Ishikawa (cell line): ENCODE results near the gene ZNF57.

Experiments
- CEBPB ChIP-seq: IDR thresholded peaks from 2 replicates; pipeline ENCODE4 v1.6.1; 2012
- CREB1 ChIP-seq: IDR thresholded peaks from 2 replicates; pipeline ENCODE4 v1.6.1; 2012; ENCODE audit warnings: low read depth
- EGR1 ChIP-seq: IDR thresholded peaks from 2 replicates; pipeline ENCODE4 v1.6.1; 2012
- EP300 ChIP-seq: IDR thresholded peaks from 2 replicates; pipeline ENCODE4 v1.6.1; 2012; ENCODE audit warnings: borderline replicate concordance
- FOXM1 ChIP-seq: IDR thresholded peaks from 2 replicates; pipeline ENCODE4 v1.6.1; 2012; ENCODE audit warnings: low read depth, borderline replicate concordance
- NFIC ChIP-seq: IDR thresholded peaks from 2 replicates; pipeline ENCODE4 v1.6.1; 2012
- RAD21 ChIP-seq: IDR thresholded peaks from 2 replicates; pipeline ENCODE4 v1.6.1; 2012; ENCODE audit warnings: low read depth
- TAF1 ChIP-seq: IDR thresholded peaks from 2 replicates; pipeline ENCODE4 v1.6.1; 2012; ENCODE audit warnings: low read depth, mild to moderate bottlenecking
- TCF12 ChIP-seq: IDR thresholded peaks from 2 replicates; pipeline ENCODE4 v1.6.1; 2012; ENCODE audit warnings: low read depth
- TEAD4 ChIP-seq: IDR thresholded peaks from 2 replicates; pipeline ENCODE4 v1.6.1; 2012
- USF1 ChIP-seq: IDR thresholded peaks from 2 replicates; pipeline ENCODE4 v1.6.1; 2012
- YY1 ChIP-seq: IDR thresholded peaks from 2 replicates; pipeline ENCODE4 v1.6.1; 2012; ENCODE audit warnings: low read depth
- ZBTB7A ChIP-seq: IDR thresholded peaks from 2 replicates; pipeline ENCODE4 v1.6.1; 2012; ENCODE audit warnings: low read depth
- TF ChIP-seq, protein P1 (sequence below): IDR thresholded peaks from 2 replicates; pipeline ENCODE4 v1.6.1; 2012
- TF ChIP-seq, protein P2 (sequence below): IDR thresholded peaks from 2 replicates; pipeline ENCODE4 v1.6.1; 2012; ENCODE audit warnings: low read depth, mild to moderate bottlenecking

Gene ZNF57

DNA sequence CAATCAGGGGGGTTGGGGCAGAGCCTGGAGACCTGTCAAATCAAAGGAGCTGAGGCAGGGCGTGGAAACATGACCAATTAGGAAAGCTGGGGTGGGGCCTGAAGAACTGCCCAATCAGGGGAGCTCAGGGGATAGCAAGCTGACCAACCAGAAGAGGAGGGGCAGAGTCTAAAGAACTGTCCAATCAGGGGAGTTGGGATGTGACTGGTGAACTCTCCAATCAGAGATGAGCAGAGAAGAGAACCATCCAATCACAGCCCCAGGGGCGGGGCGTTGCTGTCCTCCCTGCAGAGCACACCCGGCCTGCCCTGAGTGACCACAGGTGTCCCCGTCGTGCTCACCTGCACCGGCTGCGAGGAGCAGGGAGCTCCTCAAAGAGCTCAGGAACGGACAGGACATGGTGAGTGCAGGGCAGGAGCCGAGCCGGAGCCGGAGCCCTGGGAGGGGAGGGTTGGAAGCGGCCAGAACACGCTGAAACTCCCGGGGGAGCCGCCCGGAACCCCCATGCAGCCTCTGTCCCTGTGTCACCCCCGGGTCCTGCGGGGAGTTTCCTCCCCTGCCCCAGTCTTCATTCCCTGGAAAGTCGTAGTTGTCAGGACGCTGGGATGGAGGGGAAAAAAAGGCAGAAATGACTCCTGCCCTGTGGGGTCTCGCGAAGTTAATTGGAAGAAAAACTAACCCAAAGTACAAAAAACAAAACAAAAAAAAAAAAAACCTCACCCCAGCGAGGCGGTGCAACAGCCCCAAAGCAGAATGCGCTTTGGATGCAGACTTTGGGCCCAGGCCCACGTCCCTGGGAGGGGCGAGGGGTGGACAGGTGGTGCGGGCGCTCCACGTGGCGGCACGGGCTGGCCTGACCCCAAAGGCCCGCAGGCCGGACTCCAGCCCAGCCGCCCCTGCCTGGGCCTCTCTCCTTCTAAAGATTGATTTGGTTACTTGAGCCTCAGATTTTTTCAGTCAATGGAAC lies 33.4 kb upstream of the ZNF57 start, which contains the start of gene ZNF556:
Gene ZNF556, plus strand, starts transcription at position 311 of the 967 bp plus-strand sequence. Its CDS starts 87 bp downstream, at position 398.
- TF ChIP-seq, protein P1, sequence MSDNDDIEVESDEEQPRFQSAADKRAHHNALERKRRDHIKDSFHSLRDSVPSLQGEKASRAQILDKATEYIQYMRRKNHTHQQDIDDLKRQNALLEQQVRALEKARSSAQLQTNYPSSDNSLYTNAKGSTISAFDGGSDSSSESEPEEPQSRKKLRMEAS, result peak; percentile 71
- TF ChIP-seq TAF1, result peak; percentile 24; the same call in 1 of the 2 replicates
- TF ChIP-seq FOXM1, result no peak
- TF ChIP-seq USF1, result no peak

- no peak for TF ChIP-seq EP300
- TF ChIP-seq, protein P2, sequence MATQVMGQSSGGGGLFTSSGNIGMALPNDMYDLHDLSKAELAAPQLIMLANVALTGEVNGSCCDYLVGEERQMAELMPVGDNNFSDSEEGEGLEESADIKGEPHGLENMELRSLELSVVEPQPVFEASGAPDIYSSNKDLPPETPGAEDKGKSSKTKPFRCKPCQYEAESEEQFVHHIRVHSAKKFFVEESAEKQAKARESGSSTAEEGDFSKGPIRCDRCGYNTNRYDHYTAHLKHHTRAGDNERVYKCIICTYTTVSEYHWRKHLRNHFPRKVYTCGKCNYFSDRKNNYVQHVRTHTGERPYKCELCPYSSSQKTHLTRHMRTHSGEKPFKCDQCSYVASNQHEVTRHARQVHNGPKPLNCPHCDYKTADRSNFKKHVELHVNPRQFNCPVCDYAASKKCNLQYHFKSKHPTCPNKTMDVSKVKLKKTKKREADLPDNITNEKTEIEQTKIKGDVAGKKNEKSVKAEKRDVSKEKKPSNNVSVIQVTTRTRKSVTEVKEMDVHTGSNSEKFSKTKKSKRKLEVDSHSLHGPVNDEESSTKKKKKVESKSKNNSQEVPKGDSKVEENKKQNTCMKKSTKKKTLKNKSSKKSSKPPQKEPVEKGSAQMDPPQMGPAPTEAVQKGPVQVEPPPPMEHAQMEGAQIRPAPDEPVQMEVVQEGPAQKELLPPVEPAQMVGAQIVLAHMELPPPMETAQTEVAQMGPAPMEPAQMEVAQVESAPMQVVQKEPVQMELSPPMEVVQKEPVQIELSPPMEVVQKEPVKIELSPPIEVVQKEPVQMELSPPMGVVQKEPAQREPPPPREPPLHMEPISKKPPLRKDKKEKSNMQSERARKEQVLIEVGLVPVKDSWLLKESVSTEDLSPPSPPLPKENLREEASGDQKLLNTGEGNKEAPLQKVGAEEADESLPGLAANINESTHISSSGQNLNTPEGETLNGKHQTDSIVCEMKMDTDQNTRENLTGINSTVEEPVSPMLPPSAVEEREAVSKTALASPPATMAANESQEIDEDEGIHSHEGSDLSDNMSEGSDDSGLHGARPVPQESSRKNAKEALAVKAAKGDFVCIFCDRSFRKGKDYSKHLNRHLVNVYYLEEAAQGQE, result no peak
- no peak for TF ChIP-seq USF1
Observed at GRCh38 chr19:2869618-2870017, 31.1 kb upstream of the ZNF57 start.

DNA sequence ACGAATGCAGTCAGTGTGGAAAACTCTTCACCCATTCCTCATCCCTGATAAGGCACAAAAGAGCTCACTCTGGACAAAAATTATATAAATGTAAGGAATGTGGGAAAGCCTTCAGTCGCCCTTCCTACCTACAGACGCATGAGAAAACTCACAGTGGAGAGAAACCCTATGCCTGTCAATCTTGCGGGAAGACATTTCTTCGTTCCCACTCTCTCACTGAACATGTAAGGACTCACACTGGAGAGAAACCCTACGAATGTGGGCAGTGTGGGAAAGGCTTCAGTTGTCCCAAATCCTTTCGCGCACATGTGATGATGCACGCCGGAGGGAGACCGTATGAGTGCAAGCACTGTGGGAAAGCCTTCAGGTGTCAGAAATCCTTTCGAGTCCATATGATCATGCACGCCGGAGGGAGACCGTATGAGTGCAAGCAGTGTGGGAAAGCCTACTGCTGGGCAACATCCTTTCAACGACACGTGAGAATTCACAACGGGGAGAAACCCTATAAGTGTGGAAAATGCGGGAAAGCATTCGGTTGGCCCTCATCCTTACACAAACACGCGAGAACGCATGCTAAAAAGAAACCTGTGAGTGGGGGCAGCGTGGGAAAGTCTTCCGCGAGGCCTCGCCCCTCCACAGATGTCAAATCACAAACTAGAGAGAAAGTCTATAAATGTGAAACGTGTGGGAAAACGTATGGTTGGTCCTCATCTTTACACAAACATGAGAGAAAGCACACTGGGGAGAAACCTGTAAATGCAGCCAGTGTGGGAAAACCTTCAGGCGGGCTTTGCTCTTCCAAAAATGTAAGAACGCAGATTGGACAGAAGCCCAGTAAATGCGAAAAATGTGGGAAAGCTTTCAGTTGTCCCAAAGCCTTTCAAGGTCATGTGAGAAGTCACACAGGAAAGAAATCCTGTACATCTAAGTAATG lies 23.1 kb upstream of the ZNF57 start:
- TF ChIP-seq, protein P2, result no peak
- TF ChIP-seq TEAD4, result 0 out of 2 replicates have a peak, but pooled peaks have one; percentile 19
- no peak for TF ChIP-seq NFIC
- TF ChIP-seq TCF12, result 0 out of 2 replicates have a peak, but pooled peaks have one; percentile 28
- no peak for TF ChIP-seq EP300
- TF ChIP-seq USF1, result peak; percentile 15; the same call in 1 of the 2 replicates
- TF ChIP-seq ZBTB7A, result no peak
- no peak for TF ChIP-seq FOXM1

- TF ChIP-seq, protein P2, result no peak
- no peak for TF ChIP-seq RAD21
- TF ChIP-seq, protein P1, result no peak
- TF ChIP-seq NFIC, result no peak
- TF ChIP-seq USF1, result no peak
- no peak for TF ChIP-seq EGR1
- no peak for TF ChIP-seq TAF1
- TF ChIP-seq EP300, result no peak
- no peak for TF ChIP-seq TCF12
- TF ChIP-seq TEAD4, result no peak
- no peak for TF ChIP-seq FOXM1
- no peak for TF ChIP-seq CEBPB
- no peak for TF ChIP-seq CREB1
- TF ChIP-seq YY1, result no peak
- TF ChIP-seq ZBTB7A, result no peak
Observed at GRCh38 chr19:2883686-2884439, 16.9 kb upstream of the ZNF57 start.
